Measurements from ENCODE around the gene AKAP6.

Gene AKAP6

DNA sequence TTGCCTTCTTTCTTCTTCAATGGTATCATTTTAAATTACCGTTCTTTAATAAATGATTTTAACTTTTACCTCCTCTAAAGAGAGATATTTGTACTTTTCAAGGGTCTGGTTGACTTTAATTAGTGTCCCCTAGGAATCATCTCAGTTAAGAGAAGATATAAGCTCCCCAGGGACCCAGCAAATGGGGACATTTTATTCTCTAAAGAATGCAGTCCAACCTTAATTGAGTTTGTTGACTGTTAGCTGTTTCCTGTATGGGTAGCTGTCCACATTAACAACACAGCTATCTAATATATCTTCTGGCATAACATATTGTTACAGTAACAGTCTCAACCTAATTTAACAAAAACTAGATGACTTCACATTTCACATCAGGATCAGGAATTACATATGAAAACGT is 368.0 kb downstream of the AKAP6 start:
- no peak overlapping the region for H3K4me3 ChIP-seq (ENCODE audit: low read length)
- no peak overlapping the region for H3K27ac ChIP-seq (ENCODE audit: low read length)
- peaks cover 3% of the 10 kb centered on the region for H3K4me1 ChIP-seq (ENCODE audit: control insufficient read depth, low read depth, low read length)
- H3K27me3 ChIP-seq (ENCODE audit: control insufficient read depth, insufficient read depth, low read length): no peaks in the 10 kb centered on the region
- H3K36me3 ChIP-seq (ENCODE audit: control insufficient read depth, low read depth, low read length): no peaks in the 10 kb centered on the region
- no peak overlapping the region for H3K9ac ChIP-seq (ENCODE audit: low read length)
- H3K9me3 ChIP-seq (ENCODE audit: control insufficient read depth, low read depth, low read length): no peaks in the 10 kb centered on the region

GRCh38 chr14:32697704-32698103 is 368.6 kb downstream of the AKAP6 start:
- Histone ChIP-seq H3K36me3 (ENCODE audit: control insufficient read depth, low read depth, low read length) (no peaks in the 10 kb centered on the region), H3K27ac (ENCODE audit: low read length) (no peak overlapping the region), H3K4me1 (ENCODE audit: control insufficient read depth, low read depth, low read length) (peaks cover 4% of the 10 kb centered on the region), H3K4me3 (ENCODE audit: low read length) (no peak overlapping the region), H3K9ac (ENCODE audit: low read length) (no peak overlapping the region), H3K9me3 (ENCODE audit: control insufficient read depth, low read depth, low read length) (no peaks in the 10 kb centered on the region), H3K27me3 (ENCODE audit: control insufficient read depth, insufficient read depth, low read length) (no peaks in the 10 kb centered on the region)

DNA sequence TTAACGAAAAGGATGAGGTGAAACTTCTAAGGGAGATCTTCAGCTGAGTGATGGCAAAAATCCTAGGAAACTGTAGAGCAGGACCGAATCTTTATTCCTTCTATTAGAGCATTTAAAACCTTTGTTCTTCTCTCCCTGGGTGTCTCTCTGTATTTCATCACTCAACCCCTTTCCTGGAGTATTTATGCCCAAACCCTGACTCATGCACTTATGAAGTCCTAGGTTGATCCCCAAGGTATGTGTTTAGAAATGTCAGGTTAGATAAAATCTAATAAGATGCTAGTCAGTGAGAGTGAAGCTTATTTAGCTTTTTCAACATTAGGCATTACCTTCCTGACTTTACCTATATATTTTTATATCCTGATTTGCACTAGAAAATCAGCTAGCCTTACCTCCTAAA is 369.7 kb downstream of the AKAP6 start:
- no peak overlapping the region for H3K27ac ChIP-seq (ENCODE audit: low read length)
- no peaks in the 10 kb centered on the region for H3K27me3 ChIP-seq (ENCODE audit: control insufficient read depth, insufficient read depth, low read length)
- no peaks in the 10 kb centered on the region for H3K36me3 ChIP-seq (ENCODE audit: control insufficient read depth, low read depth, low read length)
- no peak overlapping the region for H3K4me3 ChIP-seq (ENCODE audit: low read length)
- H3K9me3 ChIP-seq (ENCODE audit: control insufficient read depth, low read depth, low read length): no peaks in the 10 kb centered on the region
- peaks cover 6% of the 10 kb centered on the region for H3K4me1 ChIP-seq (ENCODE audit: control insufficient read depth, low read depth, low read length)
- H3K9ac ChIP-seq (ENCODE audit: low read length): no peak overlapping the region

DNA sequence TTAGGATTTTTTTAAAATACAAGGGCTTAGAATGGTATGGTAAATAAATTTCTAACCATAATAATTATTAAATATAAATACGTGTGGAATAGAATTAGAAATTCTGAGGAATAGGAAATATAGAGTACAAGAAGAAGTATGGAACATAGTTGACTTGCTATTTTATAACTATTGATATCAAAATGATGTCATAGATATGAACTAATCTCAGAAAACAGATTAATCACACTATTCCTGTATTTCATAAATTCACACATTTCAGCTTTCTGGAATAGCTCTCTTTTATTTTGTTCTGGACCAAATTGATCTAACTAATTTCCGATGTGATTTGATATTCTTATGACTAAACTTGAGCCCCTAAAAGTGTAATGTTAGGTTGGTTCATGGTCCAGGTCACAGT is 372.4 kb downstream of the AKAP6 start:
- Histone ChIP-seq H3K4me1 (ENCODE audit: control insufficient read depth, low read depth, low read length) (peaks cover 3% of the 10 kb centered on the region), H3K36me3 (ENCODE audit: control insufficient read depth, low read depth, low read length) (no peaks in the 10 kb centered on the region), H3K9me3 (ENCODE audit: control insufficient read depth, low read depth, low read length) (no peaks in the 10 kb centered on the region), H3K4me3 (ENCODE audit: low read length) (no peak overlapping the region), H3K9ac (ENCODE audit: low read length) (no peak overlapping the region), H3K27ac (ENCODE audit: low read length) (no peak overlapping the region), H3K27me3 (ENCODE audit: control insufficient read depth, insufficient read depth, low read length) (no peaks in the 10 kb centered on the region)

DNA sequence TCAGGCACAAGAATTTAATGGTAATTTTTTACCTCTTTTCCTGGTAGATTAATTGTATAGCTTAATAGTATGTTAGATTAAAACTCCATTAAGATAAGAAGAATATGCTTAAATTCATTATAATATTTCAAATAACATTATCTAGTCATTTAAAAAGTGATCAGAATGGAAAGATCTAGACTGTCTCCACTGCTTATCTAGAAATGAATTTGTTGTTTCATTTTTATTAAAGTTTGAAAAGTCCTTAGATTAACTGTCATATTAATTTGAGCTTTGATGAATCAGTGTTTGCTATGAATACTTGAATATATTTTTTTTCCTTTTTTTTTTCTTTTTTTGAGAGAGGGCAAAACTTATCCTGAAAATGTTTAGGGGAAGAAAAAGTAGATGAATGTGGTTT is 373.0 kb downstream of the AKAP6 start:
- Histone ChIP-seq H3K27ac (ENCODE audit: low read length) (no peak overlapping the region), H3K27me3 (ENCODE audit: control insufficient read depth, insufficient read depth, low read length) (no peaks in the 10 kb centered on the region), H3K4me3 (ENCODE audit: low read length) (no peak overlapping the region), H3K9ac (ENCODE audit: low read length) (no peak overlapping the region), H3K36me3 (ENCODE audit: control insufficient read depth, low read depth, low read length) (no peaks in the 10 kb centered on the region), H3K9me3 (ENCODE audit: control insufficient read depth, low read depth, low read length) (no peaks in the 10 kb centered on the region), H3K4me1 (ENCODE audit: control insufficient read depth, low read depth, low read length) (peaks cover 3% of the 10 kb centered on the region)

- Histone ChIP-seq H3K4me3 (ENCODE audit: low read length) (no peak overlapping the region), H3K27me3 (ENCODE audit: control insufficient read depth, insufficient read depth, low read length) (no peaks in the 10 kb centered on the region), H3K9ac (ENCODE audit: low read length) (peak overlapping the region; percentile 3), H3K36me3 (ENCODE audit: control insufficient read depth, low read depth, low read length) (no peaks in the 10 kb centered on the region), H3K9me3 (ENCODE audit: control insufficient read depth, low read depth, low read length) (no peaks in the 10 kb centered on the region), H3K4me1 (ENCODE audit: control insufficient read depth, low read depth, low read length) (peaks cover 3% of the 10 kb centered on the region), H3K27ac (ENCODE audit: low read length) (no peak overlapping the region)
These were observed 373.5 kb downstream of the AKAP6 start for GRCh38 chr14:32702562-32702961.

DNA sequence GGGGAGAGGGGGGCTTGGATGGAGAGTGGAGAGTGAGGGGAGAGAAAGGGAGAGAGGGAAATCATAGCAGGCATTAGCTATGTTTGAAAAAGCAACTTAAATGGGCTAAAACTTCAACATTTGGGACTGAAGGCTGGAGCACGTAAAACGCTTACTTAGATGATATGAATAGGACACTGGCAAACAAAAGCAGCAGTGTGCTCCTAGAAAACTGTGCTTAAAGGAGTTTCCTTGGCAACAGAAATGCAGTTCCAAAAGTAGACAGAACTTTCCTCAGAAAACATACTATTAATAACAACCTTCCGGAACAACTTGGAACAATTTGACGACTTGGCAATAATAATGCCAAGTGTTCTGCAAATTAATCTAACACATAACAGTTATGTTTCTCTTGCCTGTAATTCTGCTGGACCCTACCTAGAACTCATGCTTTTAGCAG is 374.1 kb downstream of the AKAP6 start:
- H3K9me3 ChIP-seq (ENCODE audit: control insufficient read depth, low read depth, low read length): no peaks in the 10 kb centered on the region
- peaks cover 3% of the 10 kb centered on the region for H3K4me1 ChIP-seq (ENCODE audit: control insufficient read depth, low read depth, low read length)
- H3K9ac ChIP-seq (ENCODE audit: low read length): peak overlapping the region; percentile 3
- H3K36me3 ChIP-seq (ENCODE audit: control insufficient read depth, low read depth, low read length): no peaks in the 10 kb centered on the region
- no peak overlapping the region for H3K4me3 ChIP-seq (ENCODE audit: low read length)
- no peak overlapping the region for H3K27ac ChIP-seq (ENCODE audit: low read length)
- H3K27me3 ChIP-seq (ENCODE audit: control insufficient read depth, insufficient read depth, low read length): no peaks in the 10 kb centered on the region

- peaks cover 3% of the 10 kb centered on the region for H3K4me1 ChIP-seq (ENCODE audit: control insufficient read depth, low read depth, low read length)
- no peak overlapping the region for H3K27ac ChIP-seq (ENCODE audit: low read length)
- H3K9me3 ChIP-seq (ENCODE audit: control insufficient read depth, low read depth, low read length): no peaks in the 10 kb centered on the region
- no peaks in the 10 kb centered on the region for H3K36me3 ChIP-seq (ENCODE audit: control insufficient read depth, low read depth, low read length)
- H3K4me3 ChIP-seq (ENCODE audit: low read length): no peak overlapping the region
- no peak overlapping the region for H3K9ac ChIP-seq (ENCODE audit: low read length)
- no peaks in the 10 kb centered on the region for H3K27me3 ChIP-seq (ENCODE audit: control insufficient read depth, insufficient read depth, low read length)
These were observed 377.8 kb downstream of the AKAP6 start for GRCh38 chr14:32706721-32707519.

- Histone ChIP-seq H3K36me3 (ENCODE audit: control insufficient read depth, low read depth, low read length) (no peaks in the 10 kb centered on the region), H3K9me3 (ENCODE audit: control insufficient read depth, low read depth, low read length) (no peaks in the 10 kb centered on the region), H3K4me3 (ENCODE audit: low read length) (no peak overlapping the region), H3K27ac (ENCODE audit: low read length) (no peak overlapping the region), H3K9ac (ENCODE audit: low read length) (no peak overlapping the region), H3K4me1 (ENCODE audit: control insufficient read depth, low read depth, low read length) (peaks cover under 1% of the 10 kb centered on the region), H3K27me3 (ENCODE audit: control insufficient read depth, insufficient read depth, low read length) (no peaks in the 10 kb centered on the region)
These were observed 378.8 kb downstream of the AKAP6 start for GRCh38 chr14:32707742-32708500.

GRCh38 chr14:32709027-32709426 is 379.9 kb downstream of the AKAP6 start:
- no peaks in the 10 kb centered on the region for H3K27me3 ChIP-seq (ENCODE audit: control insufficient read depth, insufficient read depth, low read length)
- H3K36me3 ChIP-seq (ENCODE audit: control insufficient read depth, low read depth, low read length): no peaks in the 10 kb centered on the region
- no peak overlapping the region for H3K27ac ChIP-seq (ENCODE audit: low read length)
- no peak overlapping the region for H3K4me3 ChIP-seq (ENCODE audit: low read length)
- no peaks in the 10 kb centered on the region for H3K9me3 ChIP-seq (ENCODE audit: control insufficient read depth, low read depth, low read length)
- H3K9ac ChIP-seq (ENCODE audit: low read length): no peak overlapping the region
- no peaks in the 10 kb centered on the region for H3K4me1 ChIP-seq (ENCODE audit: control insufficient read depth, low read depth, low read length)

- no peaks in the 10 kb centered on the region for H3K27me3 ChIP-seq (ENCODE audit: control insufficient read depth, insufficient read depth, low read length)
- no peaks in the 10 kb centered on the region for H3K36me3 ChIP-seq (ENCODE audit: control insufficient read depth, low read depth, low read length)
- no peaks in the 10 kb centered on the region for H3K9me3 ChIP-seq (ENCODE audit: control insufficient read depth, low read depth, low read length)
- H3K9ac ChIP-seq (ENCODE audit: low read length): no peak overlapping the region
- no peaks in the 10 kb centered on the region for H3K4me1 ChIP-seq (ENCODE audit: control insufficient read depth, low read depth, low read length)
- no peak overlapping the region for H3K27ac ChIP-seq (ENCODE audit: low read length)
- no peak overlapping the region for H3K4me3 ChIP-seq (ENCODE audit: low read length)
These were observed 381.2 kb downstream of the AKAP6 start for GRCh38 chr14:32710231-32710671.

Data from iPS-18a (cell line).